B cell (primary cell): ENCODE data around the gene MAP3K15. TPM values are rescaled to one million over a fixed set of nuclear protein-coding genes. Genes with fewer than 3 reads are reported as not detected.

Experiments
- ATAC-seq: fragments of 200-7000 bp; cut with Tn5 transposase; one replicate; pipeline ENCODE4 v1.10.0; 2021; ENCODE audit warnings: low read depth, mild to moderate bottlenecking, moderate number of reproducible peaks, moderate library complexity
- CTCF ChIA-PET: fragments of 350-600 bp; sonication (Branson Sonifier 250); formaldehyde crosslinking; loops from one replicate; lab custom pipeline; 2021; ENCODE audit warnings: antibody characterized with exemption, inconsistent platforms; lab: Charles Lee
- POLR2A ChIA-PET: fragments of 350-600 bp; sonication (Branson Sonifier 250); formaldehyde crosslinking; loops from one replicate; lab custom pipeline; 2021; ENCODE audit warnings: antibody characterized with exemption; lab: Charles Lee
- DNase-seq: peaks from one replicate; pipeline ENCODE4 v3.0.0; 2013
- H2AFZ ChIP-seq: 2 replicates; pipeline ENCODE4 v1.6.1; 2012; ENCODE audit warnings: mild to moderate bottlenecking, low read depth, low read length; ENCODE audit not compliant: insufficient read depth, poor library complexity, severe bottlenecking
- H3K27ac ChIP-seq, 2 donors: 1 replicate in 1 of 2; 2 replicates in 1 of 2; pipeline ENCODE4 v1.5.1; 2012 to 2013; ENCODE audit warnings: low read length in 2 of 2, mild to moderate bottlenecking in 2 of 2, moderate library complexity in 1 of 2
- H3K27me3 ChIP-seq, 4 experiments: fragments of 200-600 bp in 1 of 4; sonication (generic) in 1 of 4; replicated peaks in 1 of 4; 1 replicate in 2 of 4; 2 replicates in 2 of 4; pipeline versions ENCODE4 v1.6.1 to v1.7.0; 2013 to 2016; ENCODE audit warnings: low read length in 3 of 4, mild to moderate bottlenecking in 2 of 4, mixed read lengths in 1 of 4, moderate library complexity in 1 of 4; ENCODE audit not compliant: insufficient read depth in 4 of 4, control insufficient read depth in 3 of 4; ENCODE audit errors: control extremely low read depth in 1 of 4
- H3K36me3 ChIP-seq, 2 experiments: replicated peaks in 1 of 2; 1 replicate in 1 of 2; 2 replicates in 1 of 2; pipeline versions ENCODE4 v1.6.1 to v1.7.1; 2013; ENCODE audit warnings: low read length in 1 of 2; ENCODE audit not compliant: insufficient read depth in 2 of 2, control insufficient read depth in 1 of 2; ENCODE audit errors: control extremely low read depth in 1 of 2, extremely low read depth in 1 of 2
- H3K4me1 ChIP-seq, 2 donors: fragments of 200-600 bp in 1 of 2; sonication (generic) in 1 of 2; 1 replicate in 1 of 2; 2 replicates in 1 of 2; pipeline versions ENCODE4 v1.5.1 to v1.6.1; 2013 to 2017; ENCODE audit warnings: low read length in 2 of 2; ENCODE audit not compliant: control insufficient read depth in 2 of 2, insufficient read depth in 2 of 2
- H3K4me2 ChIP-seq: replicated peaks from 2 replicates; pipeline ENCODE3; 2012; ENCODE audit warnings: mild to moderate bottlenecking, low read depth, low read length; ENCODE audit not compliant: poor library complexity, severe bottlenecking
- H3K4me3 ChIP-seq, 5 experiments: fragments of 200-600 bp in 1 of 5; sonication (generic) in 1 of 5; 1 replicate in 3 of 5; 2 replicates in 2 of 5; pipeline versions ENCODE4 v1.5.1 to v1.7.0; 2011 to 2016; ENCODE audit warnings: low read length in 4 of 5, mild to moderate bottlenecking in 4 of 5, low read depth in 2 of 5, control low read depth in 1 of 5, moderate library complexity in 1 of 5; ENCODE audit not compliant: insufficient read depth in 1 of 5; ENCODE audit errors: control extremely low read depth in 1 of 5, extremely low read depth in 1 of 5
- H3K79me2 ChIP-seq: fragments of 200-600 bp; sonication (generic); one replicate; pipeline ENCODE4 v1.6.0; 2016; ENCODE audit warnings: low read length; ENCODE audit not compliant: control insufficient read depth, insufficient read depth
- H3K9ac ChIP-seq: fragments of 200-600 bp; sonication (generic); 2 replicates; pipeline ENCODE4 v1.6.1; 2017; ENCODE audit warnings: mild to moderate bottlenecking, low read length, moderate library complexity
- H3K9me3 ChIP-seq, 3 donors: one replicate each; pipeline versions ENCODE4 v1.6.1 to v1.7.1; 2013; ENCODE audit warnings: low read length in 2 of 3; ENCODE audit not compliant: control insufficient read depth in 2 of 3, insufficient read depth in 1 of 3; ENCODE audit errors: control extremely low read depth in 1 of 3
- H4K20me1 ChIP-seq: 2 replicates; pipeline ENCODE4 v1.6.0; 2012; ENCODE audit warnings: mild to moderate bottlenecking, low read length; ENCODE audit not compliant: insufficient read depth, control insufficient read depth, poor library complexity, severe bottlenecking
- H3K27ac Mint-ChIP-seq: one replicate; pipeline ENCODE4 v1.8.0; 2021; ENCODE audit warnings: mixed read lengths
- H3K27me3 Mint-ChIP-seq: one replicate; pipeline ENCODE4 v1.8.0; 2021; ENCODE audit warnings: mixed read lengths
- H3K4me1 Mint-ChIP-seq: one replicate; pipeline ENCODE4 v1.8.0; 2021; ENCODE audit warnings: mixed read lengths
- H3K4me3 Mint-ChIP-seq: one replicate; pipeline ENCODE4 v1.8.0; 2021; ENCODE audit warnings: mixed read lengths
- H3K9me3 Mint-ChIP-seq: one replicate; pipeline ENCODE4 v1.8.0; 2022; ENCODE audit warnings: mixed read lengths; ENCODE audit not compliant: insufficient read depth
- EZH2 ChIP-seq: IDR thresholded peaks from 2 replicates; pipeline ENCODE4 v1.6.1; 2012; ENCODE audit warnings: borderline replicate concordance, low read depth, mild to moderate bottlenecking, moderate library complexity, low read length; ENCODE audit not compliant: insufficient read depth, poor library complexity, severe bottlenecking
- WGBS: methylation state at CpG from one replicate; pipeline ENCODE4 v1.1.5; 2013; ENCODE audit warnings: missing lambda C conversion rate; ENCODE audit not compliant: insufficient coverage; 5-methylcytosine and 5-hydroxymethylcytosine counted together
- intact Hi-C: fragments of 100-400 bp; cut with micrococcal nuclease; formaldehyde crosslinking; loops from one replicate; pipeline ENCODE4 v1.10.0; 2022
- polyA plus RNA-seq: library from polyadenylated mRNA; depleted of rRNA; stranded (reverse); fragments of >200 nt; gene quantifications from 2 replicates; pipeline ENCODE4 v1.2.3, GENCODE V29; 2012
- total RNA-seq, 2 donors: library from RNA; stranded (reverse); fragments of 120-200 nt in 1 of 2; gene quantifications; 1 replicate in 1 of 2; 2 replicates in 1 of 2; pipeline versions ENCODE4 v1.2.3 to v1.2.4, GENCODE V29; 2013 to 2022
- TF ChIP-seq, protein P1 (sequence below): fragments of 200-600 bp; IDR thresholded peaks from one replicate; pipeline ENCODE4 v1.8.0; 2022; ENCODE audit warnings: antibody characterized with exemption, mild to moderate bottlenecking

Gene MAP3K15
- total and polyA plus RNA-seq, 2 donors (not counting 1 experiment from before 2014, with no cell fraction given): not detected

DNA sequence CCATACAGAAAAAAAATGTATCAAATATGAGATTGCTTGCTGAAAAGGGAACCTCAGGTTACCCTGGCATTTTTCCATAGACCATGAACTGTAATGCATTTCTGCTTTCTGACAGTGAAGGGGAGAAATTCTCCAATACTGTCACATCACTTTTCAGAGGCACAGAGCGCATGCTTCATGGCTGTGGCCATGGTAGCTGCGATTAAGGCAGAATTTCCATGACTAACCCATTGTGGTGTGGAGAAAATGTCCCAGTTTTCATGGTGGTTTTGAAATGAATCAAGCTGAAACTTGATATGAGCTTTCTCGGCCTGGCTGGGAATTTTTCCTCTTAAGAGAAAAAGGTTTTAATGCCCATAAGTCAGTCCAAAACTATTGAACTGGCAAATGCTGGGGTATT is 39.5 kb upstream of the MAP3K15 start:
- Histone ChIP-seq H3K4me1 (no peaks in the 10 kb centered on the region), H3K4me3 (no peak overlapping the region), H3K4me2 (no peak overlapping the region), H3K9me3 (no peaks in the 10 kb centered on the region), H3K36me3 (peaks cover 1 to 16% of the 10 kb centered on the region in 2 experiments), H3K27ac (no peak overlapping the region), H4K20me1 (no peaks in the 10 kb centered on the region), H2AFZ (no peak overlapping the region), H3K79me2 (no peaks in the 10 kb centered on the region), H3K27me3 (no peaks in the 10 kb centered on the region), H3K9ac (no peak overlapping the region)
- intact Hi-C loops: no loop called here
- Mint-ChIP-seq H3K27ac (no peak overlapping the region), H3K27me3 (no peaks in the 10 kb centered on the region), H3K4me1 (peaks cover 7% of the 10 kb centered on the region), H3K4me3 (no peak overlapping the region), H3K9me3 (no peaks in the 10 kb centered on the region)
- no peak for DNase-seq
- no CpG with 5 or more reads among the region's 3 CpGs for WGBS
- no peak for ATAC-seq
- CTCF ChIA-PET: interaction anchor here (0.5 to 1.0 kb wide), 2 partner anchors 8 to 143 kb away, joined by 3 read pairs; no protein-coding TSS in a partner anchor
- TF ChIP-seq, protein P1, sequence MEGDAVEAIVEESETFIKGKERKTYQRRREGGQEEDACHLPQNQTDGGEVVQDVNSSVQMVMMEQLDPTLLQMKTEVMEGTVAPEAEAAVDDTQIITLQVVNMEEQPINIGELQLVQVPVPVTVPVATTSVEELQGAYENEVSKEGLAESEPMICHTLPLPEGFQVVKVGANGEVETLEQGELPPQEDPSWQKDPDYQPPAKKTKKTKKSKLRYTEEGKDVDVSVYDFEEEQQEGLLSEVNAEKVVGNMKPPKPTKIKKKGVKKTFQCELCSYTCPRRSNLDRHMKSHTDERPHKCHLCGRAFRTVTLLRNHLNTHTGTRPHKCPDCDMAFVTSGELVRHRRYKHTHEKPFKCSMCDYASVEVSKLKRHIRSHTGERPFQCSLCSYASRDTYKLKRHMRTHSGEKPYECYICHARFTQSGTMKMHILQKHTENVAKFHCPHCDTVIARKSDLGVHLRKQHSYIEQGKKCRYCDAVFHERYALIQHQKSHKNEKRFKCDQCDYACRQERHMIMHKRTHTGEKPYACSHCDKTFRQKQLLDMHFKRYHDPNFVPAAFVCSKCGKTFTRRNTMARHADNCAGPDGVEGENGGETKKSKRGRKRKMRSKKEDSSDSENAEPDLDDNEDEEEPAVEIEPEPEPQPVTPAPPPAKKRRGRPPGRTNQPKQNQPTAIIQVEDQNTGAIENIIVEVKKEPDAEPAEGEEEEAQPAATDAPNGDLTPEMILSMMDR: no peak
- no peak for TF ChIP-seq EZH2
- POLR2A ChIA-PET: no interaction called here

DNA sequence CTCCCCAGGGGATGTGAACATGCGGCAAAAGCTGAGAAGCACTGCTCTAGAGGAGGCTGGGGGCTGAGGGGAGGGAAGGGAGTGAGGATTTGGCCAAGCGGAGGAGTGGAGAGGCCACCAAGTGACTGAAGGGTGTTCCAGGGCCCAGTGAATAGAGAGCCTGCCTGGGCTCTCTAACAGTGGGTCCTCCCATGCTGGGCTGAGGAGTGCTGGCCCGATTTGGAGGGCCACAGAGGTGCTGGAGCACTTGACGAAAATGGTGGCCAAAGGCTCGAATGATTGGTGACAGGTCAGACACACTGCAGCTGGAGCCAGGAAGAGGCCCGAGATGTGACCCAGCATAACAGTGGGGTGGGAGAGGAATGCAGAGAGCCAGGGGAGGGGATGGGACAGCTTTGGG is 37.5 kb upstream of the MAP3K15 start:
- ATAC-seq: no peak
- Mint-ChIP-seq H3K4me3 (no peak overlapping the region), H3K27me3 (no peaks in the 10 kb centered on the region), H3K4me1 (peaks cover 7% of the 10 kb centered on the region), H3K9me3 (no peaks in the 10 kb centered on the region), H3K27ac (no peak overlapping the region)
- DNase-seq: no peak
- Histone ChIP-seq H3K9ac (no peak overlapping the region), H3K4me3 (no peak overlapping the region), H2AFZ (no peak overlapping the region), H3K4me1 (no peaks in the 10 kb centered on the region), H3K27me3 (no peaks in the 10 kb centered on the region), H3K36me3 (peaks cover 1 to 23% of the 10 kb centered on the region in 2 experiments), H3K9me3 (no peaks in the 10 kb centered on the region), H4K20me1 (no peaks in the 10 kb centered on the region), H3K27ac (no peak overlapping the region), H3K4me2 (no peak overlapping the region), H3K79me2 (no peaks in the 10 kb centered on the region)
- TF ChIP-seq EZH2: no peak
- TF ChIP-seq, protein P1: no peak
- CTCF ChIA-PET: no interaction called here
- POLR2A ChIA-PET: no interaction called here
- 100% methylated on average over 4 of the region's 6 CpGs for WGBS
- intact Hi-C loops: no loop called here
